Neural cell (in vitro differentiated cells): ENCODE results near the gene MYEOV. TPM values are rescaled to one million over a fixed set of nuclear protein-coding genes. Genes with fewer than 3 reads are reported as not detected.

Source experiments
- H2AFZ ChIP-seq: fragments of 200-600, 300-800 bp; sonication (generic), shearing (Covaris generic); 2 replicates; pipeline ENCODE4 v1.6.0; 2014; ENCODE audit warnings: low read depth, mild to moderate bottlenecking, antibody characterized with exemption, low read length, moderate library complexity
- H3F3A ChIP-seq: fragments of 200-600 bp; shearing (Covaris generic); 2 replicates; pipeline ENCODE4 v1.6.1; 2016; ENCODE audit warnings: mild to moderate bottlenecking, moderate library complexity, mixed read lengths, antibody characterized with exemption, low read length; ENCODE audit not compliant: insufficient read depth, poor library complexity, severe bottlenecking
- H3K27ac ChIP-seq: fragments of 200-600, 300-800 bp; sonication (generic), shearing (Covaris generic); 2 replicates; pipeline ENCODE4 v1.5.1; 2014; ENCODE audit warnings: mild to moderate bottlenecking, low read length, moderate library complexity
- H3K27me3 ChIP-seq: fragments of 300-800, 200-600 bp; sonication (generic), shearing (Covaris generic); 2 replicates; pipeline ENCODE4 v1.6.0; 2014; ENCODE audit warnings: mild to moderate bottlenecking, low read depth, low read length, moderate library complexity; ENCODE audit not compliant: insufficient read depth
- H3K36me3 ChIP-seq: fragments of 300-800, 200-600 bp; sonication (generic), shearing (Covaris generic); 2 replicates; pipeline ENCODE4 v1.5.1; 2014; ENCODE audit warnings: mild to moderate bottlenecking, antibody characterized with exemption, low read length, moderate library complexity; ENCODE audit not compliant: insufficient read depth
- H3K4me2 ChIP-seq: fragments of 300-800, 200-600 bp; sonication (generic), shearing (Covaris generic); 2 replicates; pipeline ENCODE4 v1.6.0; 2014; ENCODE audit warnings: mild to moderate bottlenecking, low read length
- H3K4me3 ChIP-seq: fragments of 300-800, 200-600 bp; sonication (generic), shearing (Covaris generic); 2 replicates; pipeline ENCODE4 v1.5.1; 2014; ENCODE audit warnings: mild to moderate bottlenecking, low read length, moderate library complexity
- H3K79me2 ChIP-seq: fragments of 200-600 bp; shearing (Covaris generic); replicated peaks from 2 replicates; pipeline ENCODE4 v1.6.0; 2014; ENCODE audit warnings: mild to moderate bottlenecking, low read length, moderate library complexity; ENCODE audit not compliant: insufficient read depth
- H3K9ac ChIP-seq: fragments of 300-800, 200-600 bp; sonication (generic), shearing (Covaris generic); 2 replicates; pipeline ENCODE4 v1.6.1; 2016; ENCODE audit warnings: mild to moderate bottlenecking, low read length, mixed read lengths
- H3K9me2 ChIP-seq: fragments of 200-600 bp; shearing (Covaris generic); 2 replicates; pipeline ENCODE4 v1.6.1; 2016; ENCODE audit warnings: mild to moderate bottlenecking, low read length, mixed read lengths; ENCODE audit not compliant: insufficient read depth
- H3K9me3 ChIP-seq: fragments of 200-600, 300-800 bp; sonication (generic), shearing (Covaris generic); 2 replicates; pipeline ENCODE4 v1.6.1; 2016; ENCODE audit warnings: mild to moderate bottlenecking, mixed run types, low read length, moderate library complexity, mixed read lengths
- H4K20me1 ChIP-seq: fragments of 200-600 bp; shearing (Covaris generic); 2 replicates; pipeline ENCODE4 v1.6.1; 2016; ENCODE audit warnings: mild to moderate bottlenecking, mixed run types; ENCODE audit not compliant: insufficient read depth
- CTCF ChIP-seq: fragments of 450-650 bp; IDR thresholded peaks from 2 replicates; pipeline ENCODE4 v1.5.1; 2014; ENCODE audit warnings: antibody characterized with exemption, mild to moderate bottlenecking, moderate library complexity; ENCODE audit not compliant: poor library complexity, severe bottlenecking
- EP300 ChIP-seq: fragments of 450-650 bp; conservative IDR thresholded peaks from 2 replicates; pipeline ENCODE4 v1.6.1; 2014; ENCODE audit warnings: antibody characterized with exemption, mild to moderate bottlenecking, moderate library complexity; ENCODE audit not compliant: poor library complexity, severe bottlenecking
- EZH2 ChIP-seq: fragments of 200-600, 300-800 bp; shearing (Covaris generic), sonication (generic); IDR thresholded peaks from 2 replicates; pipeline ENCODE4 v1.6.1; 2014; ENCODE audit warnings: antibody characterized with exemption, low read length, borderline replicate concordance, mild to moderate bottlenecking; ENCODE audit not compliant: insufficient read depth, poor library complexity, severe bottlenecking
- MXI1 ChIP-seq: fragments of 450-650 bp; conservative IDR thresholded peaks from 2 replicates; pipeline ENCODE4 v1.6.1; 2014; ENCODE audit warnings: antibody characterized with exemption, mild to moderate bottlenecking; ENCODE audit not compliant: poor library complexity, severe bottlenecking
- POLR2AphosphoS5 ChIP-seq: IDR thresholded peaks from 2 replicates; pipeline ENCODE4 v1.6.1; 2012
- RAD21 ChIP-seq: fragments of 450-650 bp; conservative IDR thresholded peaks from 2 replicates; pipeline ENCODE4 v1.6.1; 2014; ENCODE audit warnings: antibody characterized with exemption, mild to moderate bottlenecking, moderate library complexity
- REST ChIP-seq: IDR thresholded peaks from 2 replicates; pipeline ENCODE4 v1.6.1; 2012; ENCODE audit warnings: borderline replicate concordance
- SMC3 ChIP-seq: fragments of 450-650 bp; conservative IDR thresholded peaks from 2 replicates; pipeline ENCODE4 v1.6.1; 2014; ENCODE audit warnings: antibody characterized with exemption, mild to moderate bottlenecking, moderate library complexity; ENCODE audit not compliant: poor library complexity
- TAF1 ChIP-seq: IDR thresholded peaks from 2 replicates; pipeline ENCODE4 v1.6.1; 2012; ENCODE audit warnings: low read depth
- polyA plus RNA-seq: library from polyadenylated mRNA; depleted of rRNA; stranded (reverse); fragments of >200 nt; gene quantifications from 2 replicates; pipeline ENCODE4 v1.2.3, GENCODE V29; 2014

MYEOV gene
- polyA plus RNA-seq, 1 donor from 2014 or later: not detected

GRCh38 chr11:69318093-69318420 is 24.1 kb downstream of the MYEOV start:
- H3K4me2 ChIP-seq: no peak overlapping the region
- no peak overlapping the region for H3K9ac ChIP-seq

GRCh38 chr11:69319255-69320106 is 25.5 kb downstream of the MYEOV start:
- Histone ChIP-seq H3K79me2 (no peaks in the 10 kb centered on the region), H3K9me2 (no peaks in the 10 kb centered on the region), H3K36me3 (no peaks in the 10 kb centered on the region), H3K9ac (no peak overlapping the region), H3K4me3 (no peak overlapping the region), H2AFZ (no peak overlapping the region), H3K27ac (no peak overlapping the region), H3K27me3 (no peaks in the 10 kb centered on the region), H3K4me2 (no peak overlapping the region), H4K20me1 (no peaks in the 10 kb centered on the region), H3F3A (no peaks in the 10 kb centered on the region), H3K9me3 (no peaks in the 10 kb centered on the region)
- TF ChIP-seq SMC3: no peak
- TF ChIP-seq TAF1: no peak
- no peak for TF ChIP-seq MXI1
- TF ChIP-seq CTCF: no peak
- no peak for TF ChIP-seq RAD21
- no peak for TF ChIP-seq POLR2AphosphoS5
- TF ChIP-seq EP300: no peak
- TF ChIP-seq EZH2: no peak

More at GRCh38 chr11:69318093-69318420, 24.1 kb downstream of the MYEOV start:
- no peak overlapping the region for H3K4me3 ChIP-seq
- H3K27me3 ChIP-seq: no peaks in the 10 kb centered on the region
- H2AFZ ChIP-seq: no peak overlapping the region
- no peak overlapping the region for H3K27ac ChIP-seq
- H3F3A ChIP-seq: no peaks in the 10 kb centered on the region
- H4K20me1 ChIP-seq: no peaks in the 10 kb centered on the region
- TF ChIP-seq EP300 (no peak), REST (no peak), RAD21 (no peak), CTCF (no peak), POLR2AphosphoS5 (no peak), TAF1 (no peak), MXI1 (no peak), SMC3 (no peak), EZH2 (no peak)
- no peaks in the 10 kb centered on the region for H3K9me3 ChIP-seq
- H3K36me3 ChIP-seq: no peaks in the 10 kb centered on the region
- no peaks in the 10 kb centered on the region for H3K79me2 ChIP-seq
- H3K9me2 ChIP-seq: no peaks in the 10 kb centered on the region
